Measurements from ENCODE around the gene NCR3LG1.

The NCR3LG1 gene

GRCh38 chr11:17368551-17368950, 17.0 kb downstream of the NCR3LG1 start:
- H3K79me1 ChIP-seq (replicated peaks; ENCODE audit: low read length, poor library complexity, severe bottlenecking) = no peaks in the 10 kb centered on the region
- peaks cover 21 to 84% of the 10 kb centered on the region in 2 experiments for H3K36me3 ChIP-seq (ENCODE audit: control insufficient read depth in 1 of 2, insufficient read depth in 2 of 2, low read depth in 1 of 2, low read length in 2 of 2)
- H2BK5ac ChIP-seq (ENCODE audit: low read depth, low read length, poor library complexity, severe bottlenecking) = no peak overlapping the region
- no peak overlapping the region for H2AFZ ChIP-seq (ENCODE audit: low read depth, low read length)
- no peak overlapping the region for H3K14ac ChIP-seq (ENCODE audit: low read length in 2 of 2)
- no peak overlapping the region for H3K4ac ChIP-seq (ENCODE audit: low read depth in 1 of 2, low read length in 2 of 2)
- H2BK15ac ChIP-seq (ENCODE audit: low read depth, poor library complexity, severe bottlenecking) = no peak overlapping the region
- H3K4me2 ChIP-seq (ENCODE audit: low read length, poor library complexity, severe bottlenecking) = no peak overlapping the region
- H3K4me3 ChIP-seq (ENCODE audit: insufficient read depth in 1 of 2, low read depth in 1 of 2, low read length in 2 of 2) = no peak overlapping the region
- H2BK120ac ChIP-seq (ENCODE audit: low read depth, low read length) = no peak overlapping the region
- H2BK12ac ChIP-seq (ENCODE audit: low read length in 2 of 2) = no peak overlapping the region
- no peaks in the 10 kb centered on the region for H3K4me1 ChIP-seq (ENCODE audit: control insufficient read depth, insufficient read depth, low read depth, low read length)
- peaks cover 58% of the 10 kb centered on the region for H3K9me3 ChIP-seq (ENCODE audit: control insufficient read depth, low read length)
- no peak overlapping the region for H3K18ac ChIP-seq (ENCODE audit: low read depth in 1 of 2, low read length in 2 of 2)
- no peak overlapping the region for H4K8ac ChIP-seq (ENCODE audit: low read length)
- 93% methylated on average over 3 of the region's 3 CpGs for WGBS
- H3K9ac ChIP-seq (ENCODE audit: low read length) = no peak overlapping the region
- H3K27me3 ChIP-seq (ENCODE audit: control insufficient read depth in 1 of 2, insufficient read depth in 1 of 2, low read length in 2 of 2) = no peaks in the 10 kb centered on the region
- no peak for DNase-seq
- no peak overlapping the region for H3K23ac ChIP-seq (ENCODE audit: low read length in 2 of 2)
- no peak overlapping the region for H3K27ac ChIP-seq (ENCODE audit: low read length, poor library complexity, severe bottlenecking)
- H2AK5ac ChIP-seq (ENCODE audit: low read length, severe bottlenecking) = no peak overlapping the region
- no peak overlapping the region for H4K91ac ChIP-seq (ENCODE audit: low read length)

GRCh38 chr11:17369094-17369493, 17.5 kb downstream of the NCR3LG1 start:
- no peaks in the 10 kb centered on the region for H3K27me3 ChIP-seq (ENCODE audit: control insufficient read depth in 1 of 2, insufficient read depth in 1 of 2, low read length in 2 of 2)
- H3K18ac ChIP-seq (ENCODE audit: low read depth in 1 of 2, low read length in 2 of 2) = no peak overlapping the region
- no peak for DNase-seq
- no peak overlapping the region for H3K4me2 ChIP-seq (ENCODE audit: low read length, poor library complexity, severe bottlenecking)
- H4K91ac ChIP-seq (ENCODE audit: low read length) = no peak overlapping the region
- no peak overlapping the region for H2BK5ac ChIP-seq (ENCODE audit: low read depth, low read length, poor library complexity, severe bottlenecking)
- peaks cover 21 to 90% of the 10 kb centered on the region in 2 experiments for H3K36me3 ChIP-seq (ENCODE audit: control insufficient read depth in 1 of 2, insufficient read depth in 2 of 2, low read depth in 1 of 2, low read length in 2 of 2)
- H3K9me3 ChIP-seq (ENCODE audit: control insufficient read depth, low read length) = peaks cover 63% of the 10 kb centered on the region
- no peak overlapping the region for H2BK15ac ChIP-seq (ENCODE audit: low read depth, poor library complexity, severe bottlenecking)
- H3K79me1 ChIP-seq (replicated peaks; ENCODE audit: low read length, poor library complexity, severe bottlenecking) = no peaks in the 10 kb centered on the region
- H2BK120ac ChIP-seq (ENCODE audit: low read depth, low read length) = no peak overlapping the region
- H3K4ac ChIP-seq (ENCODE audit: low read depth in 1 of 2, low read length in 2 of 2) = no peak overlapping the region
- H3K23ac ChIP-seq (ENCODE audit: low read length in 2 of 2) = no peak overlapping the region
- H3K27ac ChIP-seq (ENCODE audit: low read length, poor library complexity, severe bottlenecking) = no peak overlapping the region
- no peak overlapping the region for H2BK12ac ChIP-seq (ENCODE audit: low read length in 2 of 2)
- H3K4me1 ChIP-seq (ENCODE audit: control insufficient read depth, insufficient read depth, low read depth, low read length) = no peaks in the 10 kb centered on the region
- no peak overlapping the region for H3K14ac ChIP-seq (ENCODE audit: low read length in 2 of 2)
- no peak overlapping the region for H4K8ac ChIP-seq (ENCODE audit: low read length)
- H3K9ac ChIP-seq (ENCODE audit: low read length) = no peak overlapping the region
- no peak overlapping the region for H3K4me3 ChIP-seq (ENCODE audit: insufficient read depth in 1 of 2, low read depth in 1 of 2, low read length in 2 of 2)
- no peak overlapping the region for H2AK5ac ChIP-seq (ENCODE audit: low read length, severe bottlenecking)
- no peak overlapping the region for H2AFZ ChIP-seq (ENCODE audit: low read depth, low read length)

- Histone ChIP-seq H3K18ac (ENCODE audit: low read depth in 1 of 2, low read length in 2 of 2) (no peak overlapping the region), H3K79me1 (replicated peaks; ENCODE audit: low read length, poor library complexity, severe bottlenecking) (no peaks in the 10 kb centered on the region), H3K9me3 (ENCODE audit: control insufficient read depth, low read length) (peaks cover 67% of the 10 kb centered on the region), H2AK5ac (ENCODE audit: low read length, severe bottlenecking) (no peak overlapping the region), H4K91ac (ENCODE audit: low read length) (no peak overlapping the region), H3K14ac (ENCODE audit: low read length in 2 of 2) (no peak overlapping the region), H3K27ac (ENCODE audit: low read length, poor library complexity, severe bottlenecking) (no peak overlapping the region), H3K4me2 (ENCODE audit: low read length, poor library complexity, severe bottlenecking) (no peak overlapping the region), H4K8ac (ENCODE audit: low read length) (no peak overlapping the region), H3K4me1 (ENCODE audit: control insufficient read depth, insufficient read depth, low read depth, low read length) (no peaks in the 10 kb centered on the region), H3K9ac (ENCODE audit: low read length) (no peak overlapping the region), H3K4me3 (ENCODE audit: insufficient read depth in 1 of 2, low read depth in 1 of 2, low read length in 2 of 2) (no peak overlapping the region), H3K23ac (ENCODE audit: low read length in 2 of 2) (no peak overlapping the region), H2BK5ac (ENCODE audit: low read depth, low read length, poor library complexity, severe bottlenecking) (no peak overlapping the region), H3K36me3 (ENCODE audit: control insufficient read depth in 1 of 2, insufficient read depth in 2 of 2, low read depth in 1 of 2, low read length in 2 of 2) (peaks cover 21 to 95% of the 10 kb centered on the region in 2 experiments), H2BK12ac (ENCODE audit: low read length in 2 of 2) (no peak overlapping the region), H3K27me3 (ENCODE audit: control insufficient read depth in 1 of 2, insufficient read depth in 1 of 2, low read length in 2 of 2) (no peaks in the 10 kb centered on the region), H2BK15ac (ENCODE audit: low read depth, poor library complexity, severe bottlenecking) (no peak overlapping the region), H2BK120ac (ENCODE audit: low read depth, low read length) (no peak overlapping the region), H2AFZ (ENCODE audit: low read depth, low read length) (no peak overlapping the region), H3K4ac (ENCODE audit: low read depth in 1 of 2, low read length in 2 of 2) (no peak overlapping the region)
- DNase-seq = no peak
- 84% methylated on average over 2 of the region's 2 CpGs for WGBS
Measured at GRCh38 chr11:17369684-17370243, 18.2 kb downstream of the NCR3LG1 start.

GRCh38 chr11:17371614-17372013, 20.0 kb downstream of the NCR3LG1 start:
- H3K79me1 ChIP-seq (replicated peaks; ENCODE audit: low read length, poor library complexity, severe bottlenecking) = no peaks in the 10 kb centered on the region
- H2BK120ac ChIP-seq (ENCODE audit: low read depth, low read length) = no peak overlapping the region
- no peak overlapping the region for H2AFZ ChIP-seq (ENCODE audit: low read depth, low read length)
- no peak overlapping the region for H3K9ac ChIP-seq (ENCODE audit: low read length)
- no peaks in the 10 kb centered on the region for H3K27me3 ChIP-seq (ENCODE audit: control insufficient read depth in 1 of 2, insufficient read depth in 1 of 2, low read length in 2 of 2)
- H3K27ac ChIP-seq (ENCODE audit: low read length, poor library complexity, severe bottlenecking) = no peak overlapping the region
- H3K4me3 ChIP-seq (ENCODE audit: insufficient read depth in 1 of 2, low read depth in 1 of 2, low read length in 2 of 2) = peak overlapping the region in 1 of 2 experiments; percentile 6
- no peak overlapping the region for H3K18ac ChIP-seq (ENCODE audit: low read depth in 1 of 2, low read length in 2 of 2)
- no peak overlapping the region for H2BK12ac ChIP-seq (ENCODE audit: low read length in 2 of 2)
- peaks cover 67% of the 10 kb centered on the region for H3K9me3 ChIP-seq (ENCODE audit: control insufficient read depth, low read length)
- peaks cover 21 to 100% of the 10 kb centered on the region in 2 experiments for H3K36me3 ChIP-seq (ENCODE audit: control insufficient read depth in 1 of 2, insufficient read depth in 2 of 2, low read depth in 1 of 2, low read length in 2 of 2)
- H3K4ac ChIP-seq (ENCODE audit: low read depth in 1 of 2, low read length in 2 of 2) = no peak overlapping the region
- H3K4me2 ChIP-seq (ENCODE audit: low read length, poor library complexity, severe bottlenecking) = no peak overlapping the region
- WGBS = 73% methylated on average over 2 of the region's 3 CpGs
- no peak overlapping the region for H4K8ac ChIP-seq (ENCODE audit: low read length)
- no peaks in the 10 kb centered on the region for H3K4me1 ChIP-seq (ENCODE audit: control insufficient read depth, insufficient read depth, low read depth, low read length)
- no peak overlapping the region for H2BK15ac ChIP-seq (ENCODE audit: low read depth, poor library complexity, severe bottlenecking)
- H2BK5ac ChIP-seq (ENCODE audit: low read depth, low read length, poor library complexity, severe bottlenecking) = no peak overlapping the region
- no peak overlapping the region for H3K23ac ChIP-seq (ENCODE audit: low read length in 2 of 2)
- peak; percentile 45 for DNase-seq
- H4K91ac ChIP-seq (ENCODE audit: low read length) = no peak overlapping the region
- H2AK5ac ChIP-seq (ENCODE audit: low read length, severe bottlenecking) = no peak overlapping the region
- no peak overlapping the region for H3K14ac ChIP-seq (ENCODE audit: low read length in 2 of 2)

All from mesenchymal stem cell (in vitro differentiated cells and primary cell).